NCI-H1105 (cell line): ENCODE measurements around the gene MAD2L2.

Experiments
- DNase-seq: peaks from one replicate; lab custom pipeline; 2025; lab: John Stamatoyannopoulos, UW

Gene MAD2L2

GRCh38 chr1:11653101-11653860 is 27.7 kb downstream of the MAD2L2 start:
- no peak for DNase-seq

- no peak for DNase-seq
These were observed 28.7 kb downstream of the MAD2L2 start for GRCh38 chr1:11652203-11652780.

GRCh38 chr1:11651017-11651416 is 29.9 kb downstream of the MAD2L2 start:
- DNase-seq: no peak

DNA sequence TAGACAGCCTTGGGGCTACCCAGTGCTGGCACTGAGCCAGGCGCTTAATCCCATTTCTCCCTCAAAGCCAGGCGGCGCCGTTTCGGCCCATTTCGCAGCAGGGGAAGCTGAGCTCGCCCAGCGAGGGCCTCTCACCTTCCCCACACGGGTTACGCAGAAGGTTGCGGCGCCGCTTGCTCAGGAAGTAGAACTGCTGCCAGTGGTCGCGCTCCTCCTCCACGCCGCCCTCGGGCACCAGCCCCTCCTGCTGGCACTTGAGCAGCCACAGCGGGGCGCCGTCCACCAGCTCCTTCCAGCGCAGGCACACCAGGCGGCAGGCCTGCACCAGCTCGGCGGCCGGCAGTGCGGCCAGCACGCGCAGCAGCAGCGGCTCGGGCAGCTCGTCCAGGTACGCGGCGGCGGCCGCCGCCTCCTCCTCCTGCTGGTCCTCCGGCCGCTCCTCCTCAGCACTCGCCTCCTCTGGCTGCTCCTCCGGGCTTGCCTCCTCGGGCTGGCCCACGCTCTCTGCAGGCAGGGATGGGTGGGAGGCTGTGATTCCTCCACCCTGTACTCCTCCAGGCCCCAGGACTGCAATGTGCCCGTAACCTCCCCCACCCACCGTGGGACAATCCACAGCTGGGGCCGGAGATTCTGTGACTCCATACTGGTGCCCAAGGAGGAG is 30.5 kb downstream of the MAD2L2 start:
- DNase-seq: no peak

DNA sequence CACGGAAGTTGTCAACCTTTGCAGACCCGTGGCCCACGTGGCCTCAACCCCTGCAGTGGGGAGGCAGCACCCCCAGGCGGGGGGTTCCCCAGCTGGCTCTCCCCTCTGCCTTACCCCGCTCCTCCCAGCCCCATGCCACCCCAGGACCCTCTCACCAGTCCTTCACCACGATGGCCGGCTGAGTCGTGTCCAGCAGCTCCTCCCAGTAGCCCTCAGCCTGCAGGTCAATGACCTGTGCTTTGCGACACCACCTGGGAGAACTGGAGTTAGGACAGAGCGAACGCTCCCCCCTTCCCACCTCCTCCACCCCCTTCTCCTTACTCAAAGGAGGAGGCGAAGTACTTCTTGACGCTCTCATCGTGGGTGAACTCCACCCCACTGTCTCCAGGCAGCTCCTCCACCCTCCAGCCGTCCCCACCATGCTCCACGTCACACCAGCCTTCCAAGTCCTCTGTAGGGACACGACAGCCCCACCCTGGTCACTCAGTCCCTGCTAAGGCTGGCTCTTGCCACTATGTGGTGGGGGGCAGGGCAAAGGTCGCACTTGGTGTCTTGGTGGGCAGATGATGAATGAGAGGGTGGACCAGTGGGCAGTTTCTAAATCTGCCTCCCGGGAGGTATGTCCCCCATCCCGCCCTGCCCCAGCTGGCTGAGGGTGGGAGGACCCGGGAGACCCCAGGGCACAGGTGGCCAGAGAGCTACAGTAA is 31.2 kb downstream of the MAD2L2 start:
- no peak for DNase-seq

DNA sequence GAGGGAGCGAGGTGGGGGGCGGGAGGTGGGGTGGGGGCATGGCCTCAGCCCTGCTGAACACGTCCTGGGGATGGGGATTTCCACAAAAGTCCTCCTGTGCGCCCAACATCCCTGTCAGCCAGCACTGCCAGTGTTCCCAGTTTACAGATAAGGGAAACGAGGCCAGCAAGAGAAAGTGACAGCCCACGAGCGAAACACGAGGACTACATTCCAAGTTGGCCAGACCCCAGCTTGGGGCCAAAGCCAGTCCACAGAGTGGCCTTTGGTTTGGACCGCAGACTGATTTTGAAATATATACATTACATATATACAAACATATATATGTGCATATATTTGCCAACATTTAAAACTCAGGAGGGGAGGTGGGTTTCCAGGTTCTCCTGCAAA is 31.7 kb downstream of the MAD2L2 start:
- no peak for DNase-seq

DNA sequence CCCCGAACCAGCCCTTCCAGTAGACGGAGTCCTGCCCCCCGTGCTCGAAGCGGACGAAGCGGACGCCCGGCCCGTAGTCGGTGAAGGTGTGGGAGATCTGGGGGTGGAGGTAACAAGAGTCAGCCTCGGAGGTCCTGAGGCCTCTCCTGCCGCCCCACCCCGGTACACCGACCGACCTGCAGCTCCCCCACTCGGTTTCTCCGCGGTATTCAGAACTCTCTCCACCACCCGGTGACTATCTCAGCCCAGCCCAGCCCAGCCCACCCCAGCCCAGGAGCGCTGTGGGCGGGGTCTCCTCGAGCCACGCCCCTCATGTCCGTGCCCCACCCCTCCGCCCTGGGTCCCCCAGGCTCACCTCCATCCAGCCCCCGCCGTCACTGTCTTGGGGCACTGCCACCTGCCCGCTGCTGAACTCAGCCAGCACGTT is 32.2 kb downstream of the MAD2L2 start:
- DNase-seq: no peak

DNA sequence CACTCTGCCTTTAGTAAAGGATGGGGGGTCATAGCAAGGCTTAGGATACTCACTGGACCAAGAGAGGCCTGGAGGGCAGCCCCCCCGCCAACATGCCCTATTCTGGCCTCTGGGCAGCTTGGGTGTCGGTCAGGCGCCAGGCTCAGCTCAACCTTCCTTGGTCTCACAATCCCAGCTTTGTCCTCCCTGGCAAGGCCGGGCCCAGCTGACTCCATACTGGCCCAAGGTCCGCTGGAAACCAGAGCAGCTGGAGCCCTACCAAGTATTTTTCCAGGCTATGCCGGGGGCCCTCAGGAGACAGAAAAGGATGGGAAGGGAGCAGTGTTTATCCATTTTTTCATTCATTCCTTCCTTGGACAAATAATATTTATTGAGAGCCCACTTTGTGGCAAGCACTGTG is 32.9 kb downstream of the MAD2L2 start:
- no peak for DNase-seq

- no peak for DNase-seq
These were observed 33.6 kb downstream of the MAD2L2 start for GRCh38 chr1:11647333-11647732.

GRCh38 chr1:11646317-11646716 is 34.6 kb downstream of the MAD2L2 start:
- DNase-seq: no peak

DNA sequence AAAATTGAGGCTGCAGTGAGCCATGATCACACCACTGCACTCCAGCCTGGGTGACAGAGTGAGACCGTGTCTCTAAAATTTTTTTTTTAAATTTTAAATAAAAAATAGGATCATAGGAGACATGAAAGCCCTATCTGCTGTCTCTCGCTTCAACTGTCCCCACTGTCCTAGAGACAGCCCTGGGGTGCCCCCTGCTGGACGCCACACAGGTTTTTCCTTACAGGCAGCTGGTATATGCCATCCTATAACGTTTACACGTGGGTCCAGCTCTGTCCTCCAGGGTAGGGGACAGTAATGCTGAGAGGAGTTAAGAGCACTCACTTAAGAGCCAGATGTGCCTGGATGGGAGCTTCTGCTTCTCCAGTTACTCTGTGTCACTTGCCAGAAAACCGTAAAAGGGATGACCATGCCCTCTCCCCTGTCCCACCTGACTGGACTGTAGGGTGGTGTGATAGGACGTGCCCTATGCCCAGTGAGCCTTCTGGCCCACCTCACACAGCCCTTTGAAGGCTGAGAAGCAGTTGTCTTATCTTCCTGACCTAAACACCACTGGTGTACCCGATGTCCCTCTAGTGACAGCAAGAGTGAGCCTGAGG is 35.2 kb downstream of the MAD2L2 start:
- DNase-seq: peak; percentile 79

- no peak for DNase-seq
These were observed 35.7 kb downstream of the MAD2L2 start for GRCh38 chr1:11645270-11645669.

DNA sequence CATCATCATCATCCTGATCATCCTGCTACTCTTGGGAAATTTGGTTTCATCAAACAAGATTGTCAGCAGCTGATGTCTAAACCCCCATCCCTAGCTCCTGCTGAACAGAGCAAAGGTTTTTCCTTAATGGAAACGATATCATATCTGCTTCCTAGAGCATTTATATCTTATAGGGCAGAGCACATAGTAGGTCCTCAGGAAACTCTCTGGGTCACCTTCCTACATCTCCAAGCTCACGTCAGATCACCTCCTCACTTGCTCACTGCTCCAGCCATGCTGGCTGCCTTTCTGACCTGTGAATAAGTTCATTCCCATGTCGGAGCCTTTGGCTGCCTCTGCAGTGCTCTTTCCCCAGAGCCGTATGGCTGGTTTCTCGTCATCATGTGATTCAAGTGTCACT is 37.2 kb downstream of the MAD2L2 start:
- DNase-seq: no peak

DNA sequence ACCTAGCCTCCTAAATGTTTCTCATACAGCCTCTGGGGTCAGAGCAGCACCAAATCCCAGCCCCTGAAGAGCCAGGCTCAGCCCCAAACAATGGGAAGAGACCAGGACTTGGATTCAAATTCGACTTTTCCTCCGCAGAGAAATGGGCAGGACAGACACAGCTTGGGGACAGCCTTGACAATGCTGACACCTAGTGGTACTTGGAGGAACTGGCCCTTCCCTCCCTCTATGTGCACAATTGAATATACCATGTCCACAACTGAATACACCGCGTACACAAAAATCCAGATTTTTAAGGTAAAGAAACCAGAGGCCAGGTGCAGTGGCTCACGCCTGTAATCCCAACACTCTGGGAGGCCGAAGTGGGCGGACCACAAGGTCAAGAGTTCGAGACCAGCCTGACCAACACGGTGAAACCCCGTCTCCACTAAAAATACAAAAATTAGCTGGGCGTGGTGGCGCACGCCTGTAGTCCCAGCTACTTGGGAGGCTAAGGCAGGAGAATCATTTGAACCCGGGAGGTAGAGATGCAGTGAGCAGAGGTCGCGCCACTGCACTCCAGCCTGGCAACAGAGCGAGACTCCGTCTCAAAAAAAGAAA is 38.4 kb downstream of the MAD2L2 start:
- DNase-seq: peak; percentile 37

DNA sequence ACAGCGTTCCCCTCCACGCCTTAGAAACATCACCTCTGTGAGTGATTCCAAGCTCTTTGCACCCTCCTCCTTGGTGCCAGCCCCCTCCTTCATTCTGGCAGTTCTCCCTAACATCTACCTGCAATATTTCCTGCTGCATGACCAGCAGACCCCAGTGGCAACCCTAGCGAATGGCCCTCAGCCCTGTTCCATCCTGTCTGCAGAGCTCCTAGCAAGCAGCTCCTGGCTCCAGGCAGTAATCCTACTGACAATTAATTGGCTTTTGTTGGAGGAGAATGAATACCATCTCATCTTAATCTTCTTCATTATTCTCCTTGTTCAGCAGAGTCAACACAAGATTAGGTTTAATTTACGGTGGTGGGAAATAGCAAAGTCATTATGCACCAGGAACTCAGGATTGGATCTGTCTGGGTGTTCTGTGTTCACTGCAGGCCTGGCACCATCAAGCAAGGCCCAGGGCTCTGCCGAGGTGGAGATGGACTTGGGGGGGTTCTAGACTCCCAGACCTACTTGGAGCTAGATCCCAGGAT is 39.1 kb downstream of the MAD2L2 start:
- no peak for DNase-seq

DNA sequence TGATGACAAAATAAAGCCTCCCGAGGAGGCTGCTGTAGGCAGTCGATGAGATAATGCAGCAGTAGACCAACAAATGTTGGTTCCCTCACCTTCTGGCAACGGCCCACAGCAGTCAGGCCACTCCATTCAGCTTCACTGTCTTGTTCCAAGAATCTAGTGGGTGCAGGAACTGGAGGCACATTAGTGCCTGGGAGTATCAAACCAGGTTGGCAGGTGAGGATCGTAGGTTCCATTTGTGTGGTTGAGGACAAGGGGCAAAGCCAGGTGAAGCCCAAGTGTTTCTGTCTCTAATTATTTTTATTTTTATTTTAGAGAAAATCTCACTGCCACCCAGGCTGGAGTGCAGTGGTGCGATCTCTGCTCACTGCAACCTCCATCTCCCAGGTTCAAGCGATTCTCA is 40.0 kb downstream of the MAD2L2 start:
- DNase-seq: no peak

DNA sequence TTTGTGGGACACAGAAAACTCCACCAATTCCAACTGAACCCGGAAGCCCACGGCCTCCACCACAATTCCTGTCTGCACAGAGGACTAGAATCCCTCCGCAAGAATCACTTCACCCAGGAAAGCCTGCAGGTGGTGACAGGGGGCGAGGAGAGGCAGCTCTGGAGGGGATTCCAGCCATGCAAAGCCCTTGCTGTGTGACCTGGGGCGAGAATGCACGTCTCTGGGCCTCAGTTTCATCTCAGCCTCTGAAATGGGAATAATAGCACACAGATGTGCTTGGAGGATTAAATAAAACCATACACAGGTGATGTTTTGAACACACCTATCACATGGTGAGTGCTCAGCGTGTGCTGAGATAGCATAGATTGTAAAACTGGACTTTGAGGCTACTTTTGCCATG is 40.8 kb downstream of the MAD2L2 start:
- DNase-seq: no peak

GRCh38 chr1:11639372-11639771 is 41.6 kb downstream of the MAD2L2 start:
- no peak for DNase-seq

DNA sequence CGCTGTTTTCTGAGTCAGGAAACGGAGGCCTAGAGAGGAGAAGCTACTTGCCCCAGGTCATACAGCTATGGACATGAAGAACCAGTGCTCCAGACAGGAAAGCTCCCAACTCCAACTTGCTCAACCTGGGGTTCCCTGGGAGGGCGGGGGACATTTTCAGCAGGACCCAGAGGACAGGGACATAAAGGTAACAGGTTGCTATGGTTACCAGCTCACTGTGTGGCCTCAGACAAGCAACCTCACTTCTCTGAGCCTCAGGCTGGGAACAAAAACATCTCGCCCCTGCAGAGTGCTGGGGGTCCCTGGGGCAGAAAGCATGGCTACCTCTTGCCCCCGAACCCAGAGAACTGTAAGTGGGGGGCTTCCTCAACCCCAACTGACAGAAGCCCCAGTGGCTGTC is 42.8 kb downstream of the MAD2L2 start:
- DNase-seq: no peak

GRCh38 chr1:11634365-11635192 is 46.4 kb downstream of the MAD2L2 start:
- DNase-seq: no peak
